Caco-2 (cell line): Measurements from ENCODE around the gene C1D. TPM values are rescaled to one million over a fixed set of nuclear protein-coding genes. Genes with fewer than 3 reads are reported as not detected.

Experiments
- BruUV-seq: library from RNA; stranded (reverse); fragments of 400-500 nt; replicated peaks from 2 replicates; lab custom pipeline; 2021; lab: Mats Ljungman, UMichigan
- CTCF ChIA-PET: fragments of 300-600 bp; sonication (Branson Sonifier 250); formaldehyde crosslinking; loops from one replicate; lab custom pipeline; 2022; ENCODE audit warnings: antibody characterized with exemption; lab: Charles Lee
- POLR2A ChIA-PET: fragments of 300-600 bp; sonication (Branson Sonifier 250); formaldehyde crosslinking; loops from one replicate; lab custom pipeline; 2022; ENCODE audit warnings: antibody characterized with exemption; lab: Charles Lee
- DNase-seq, 2 experiments: peaks; one replicate each; pipeline versions ENCODE4 v3.0.0 to v3.0.0-alpha.2; 2020 to 2022
- H3K27me3 ChIP-seq: replicated peaks from 2 replicates; pipeline ENCODE4 v1.6.0; 2011; ENCODE audit warnings: low read length; ENCODE audit not compliant: control insufficient read depth, insufficient read depth
- H3K36me3 ChIP-seq: 2 replicates; pipeline ENCODE4 v1.5.1; 2011; ENCODE audit warnings: low read length; ENCODE audit not compliant: control insufficient read depth, insufficient read depth
- H3K4me1 ChIP-seq: fragments of 250-450 bp; sonication (Bioruptor Pico); 2 replicates; pipeline ENCODE4 v1.5.1; 2020; ENCODE audit warnings: mild to moderate bottlenecking
- H3K4me3 ChIP-seq: 2 replicates; pipeline ENCODE4 v1.5.1; 2011; ENCODE audit warnings: low read depth, mild to moderate bottlenecking, control low read depth, low read length
- H3K9me3 ChIP-seq: fragments of 250-450 bp; sonication (Bioruptor Pico); 2 replicates; pipeline ENCODE4 v1.5.1; 2020; ENCODE audit warnings: mild to moderate bottlenecking, moderate library complexity
- H3K27ac Mint-ChIP-seq: one replicate; pipeline ENCODE4 v1.8.0; 2022; ENCODE audit warnings: mixed read lengths; ENCODE audit not compliant: unreplicated experiment
- H3K27me3 Mint-ChIP-seq: one replicate; pipeline ENCODE4 v1.8.0; 2022; ENCODE audit warnings: mixed read lengths; ENCODE audit not compliant: insufficient read depth, unreplicated experiment
- H3K36me3 Mint-ChIP-seq: one replicate; pipeline ENCODE4 v1.8.0; 2022; ENCODE audit warnings: mild to moderate bottlenecking, mixed read lengths; ENCODE audit not compliant: insufficient read depth, unreplicated experiment
- H3K4me1 Mint-ChIP-seq: one replicate; pipeline ENCODE4 v1.8.0; 2022; ENCODE audit warnings: low read depth, mixed read lengths; ENCODE audit not compliant: unreplicated experiment
- H3K4me3 Mint-ChIP-seq: one replicate; pipeline ENCODE4 v1.8.0; 2022; ENCODE audit warnings: mild to moderate bottlenecking, moderate library complexity, mixed read lengths; ENCODE audit not compliant: unreplicated experiment
- H3K9me3 Mint-ChIP-seq: one replicate; pipeline ENCODE4 v1.8.0; 2022; ENCODE audit warnings: mixed read lengths; ENCODE audit not compliant: unreplicated experiment
- CTCF ChIP-seq, 2 experiments: fragments of 200-600 bp in 1 of 2; IDR thresholded peaks; 1 replicate in 1 of 2; 2 replicates in 1 of 2; pipeline versions ENCODE4 v1.5.1 to v1.8.0; 2011 to 2022; ENCODE audit warnings: antibody characterized with exemption in 1 of 2, control low read depth in 1 of 2, inconsistent platforms in 1 of 2, low read depth in 1 of 2, low read length in 1 of 2, mild to moderate bottlenecking in 1 of 2, moderate library complexity in 1 of 2; ENCODE audit not compliant: insufficient read depth in 1 of 2, severe bottlenecking in 1 of 2, unreplicated experiment in 1 of 2
- intact Hi-C: fragments of 100-400 bp; cut with micrococcal nuclease; formaldehyde crosslinking; loops from one replicate; pipeline ENCODE4 v1.10.0; 2022; ENCODE audit not compliant: unreplicated experiment
- total RNA-seq: library from RNA; stranded (reverse); gene quantifications from 2 replicates; pipeline ENCODE4 v1.2.3, GENCODE V29; 2022

C1D gene
- total RNA-seq, 1 experiment from 2014 or later = 23.7 TPM

GRCh38 chr2:68040078-68040477 lies 22.7 kb downstream of the C1D start:
- no TSS peak for BruUV-seq
- H3K4me3 Mint-ChIP-seq = no peak overlapping the region
- no peaks in the 10 kb centered on the region for H3K4me1 ChIP-seq
- no peaks in the 10 kb centered on the region for H3K36me3 ChIP-seq
- H3K27me3 ChIP-seq = no peaks in the 10 kb centered on the region
- H3K36me3 Mint-ChIP-seq = peaks cover 11% of the 10 kb centered on the region
- CTCF ChIA-PET = no interaction called here
- no peak overlapping the region for H3K4me3 ChIP-seq
- no peak overlapping the region for H3K27ac Mint-ChIP-seq
- POLR2A ChIA-PET = no interaction called here
- no peaks in the 10 kb centered on the region for H3K9me3 Mint-ChIP-seq
- intact Hi-C loops = no loop called here
- no peak for DNase-seq
- no peak for TF ChIP-seq CTCF (IDR thresholded peaks at IDR 0.05; ENCODE audit: insufficient read depth in 1 of 2, low read depth in 1 of 2, low read length in 1 of 2, severe bottlenecking in 1 of 2, unreplicated experiment in 1 of 2)
- no peaks in the 10 kb centered on the region for H3K9me3 ChIP-seq
- peaks cover 6% of the 10 kb centered on the region for H3K4me1 Mint-ChIP-seq
- H3K27me3 Mint-ChIP-seq = no peaks in the 10 kb centered on the region

- DNase-seq = no peak
- ChIA-PET POLR2A (no interaction called here), CTCF (interaction anchor here (0.6 kb wide), 1 partner anchor 1249 kb away, joined by 4 read pairs; no protein-coding TSS in a partner anchor)
- Mint-ChIP-seq H3K27ac (no peak overlapping the region), H3K4me1 (peaks cover 6% of the 10 kb centered on the region), H3K9me3 (no peaks in the 10 kb centered on the region), H3K4me3 (no peak overlapping the region), H3K36me3 (peaks cover 8% of the 10 kb centered on the region), H3K27me3 (no peaks in the 10 kb centered on the region)
- no peaks in the 10 kb centered on the region for H3K27me3 ChIP-seq
- intact Hi-C loops = loop anchor here (10.0 kb wide), 1 partner anchor 1605 kb away; the partner anchor contains the start of gene MEIS1
- no peak for TF ChIP-seq CTCF (IDR thresholded peaks at IDR 0.05; ENCODE audit: insufficient read depth in 1 of 2, low read depth in 1 of 2, low read length in 1 of 2, severe bottlenecking in 1 of 2, unreplicated experiment in 1 of 2)
- H3K4me3 ChIP-seq = no peak overlapping the region
- no peaks in the 10 kb centered on the region for H3K36me3 ChIP-seq
- H3K4me1 ChIP-seq = no peaks in the 10 kb centered on the region
- H3K9me3 ChIP-seq = no peaks in the 10 kb centered on the region
- BruUV-seq = no TSS peak
Measured at GRCh38 chr2:68039317-68039716, 23.5 kb downstream of the C1D start.

- Histone ChIP-seq H3K4me1 (no peaks in the 10 kb centered on the region), H3K4me3 (no peak overlapping the region), H3K36me3 (no peaks in the 10 kb centered on the region), H3K27me3 (no peaks in the 10 kb centered on the region), H3K9me3 (no peaks in the 10 kb centered on the region)
- no peaks in the 10 kb centered on the region for H3K27me3 Mint-ChIP-seq
- H3K27ac Mint-ChIP-seq = no peak overlapping the region
- intact Hi-C loops = loop anchor here (5.0 to 10.0 kb wide), 2 partner anchors 795 to 1598 kb away; partner anchors contain the start of gene MEIS1
- no peaks in the 10 kb centered on the region for H3K4me1 Mint-ChIP-seq
- ChIA-PET POLR2A (interaction anchor here (0.6 kb wide), 1 partner anchor 402 kb away, joined by 5 read pairs; no protein-coding TSS in a partner anchor), CTCF (no interaction called here)
- H3K4me3 Mint-ChIP-seq = no peak overlapping the region
- H3K36me3 Mint-ChIP-seq = no peaks in the 10 kb centered on the region
- BruUV-seq = no TSS peak
- DNase-seq = no peak
- no peak for TF ChIP-seq CTCF (IDR thresholded peaks at IDR 0.05; ENCODE audit: insufficient read depth in 1 of 2, low read depth in 1 of 2, low read length in 1 of 2, severe bottlenecking in 1 of 2, unreplicated experiment in 1 of 2)
- H3K9me3 Mint-ChIP-seq = no peaks in the 10 kb centered on the region
Measured at GRCh38 chr2:68032702-68033101, 30.1 kb downstream of the C1D start.
